H9 (cell line): ENCODE measurements around the gene P3H2. TPM values are rescaled to one million over a fixed set of nuclear protein-coding genes. Genes with fewer than 3 reads are reported as not detected.

Source experiments
- DNase-seq: peaks from one replicate; pipeline ENCODE4 v3.0.0-alpha.2; 2017
- H2AFZ ChIP-seq: one replicate; pipeline ENCODE4 v1.6.1; 2013; ENCODE audit warnings: mild to moderate bottlenecking, low read length, control low read depth, moderate library complexity
- H2AK5ac ChIP-seq: 2 replicates; pipeline ENCODE4 v1.6.1; 2013; ENCODE audit warnings: low read length, control low read depth, mixed read lengths; ENCODE audit not compliant: insufficient read length
- H2BK120ac ChIP-seq: one replicate; pipeline ENCODE4 v1.6.1; 2013; ENCODE audit warnings: low read depth, mild to moderate bottlenecking, low read length, control low read depth, inconsistent platforms; ENCODE audit not compliant: poor library complexity, severe bottlenecking
- H2BK12ac ChIP-seq: 2 replicates; pipeline ENCODE4 v1.6.1; 2013; ENCODE audit warnings: low read length, control low read depth, mixed read lengths, low read depth; ENCODE audit not compliant: insufficient read length
- H2BK15ac ChIP-seq: 2 replicates; pipeline ENCODE4 v1.6.1; 2013; ENCODE audit warnings: low read depth, low read length, control low read depth
- H2BK20ac ChIP-seq: one replicate; pipeline ENCODE4 v1.6.1; 2013; ENCODE audit warnings: low read depth, mild to moderate bottlenecking, low read length, control low read depth, inconsistent platforms; ENCODE audit not compliant: poor library complexity, severe bottlenecking
- H2BK5ac ChIP-seq: 2 replicates; pipeline ENCODE4 v1.6.1; 2013; ENCODE audit warnings: low read length, control low read depth, mixed read lengths; ENCODE audit not compliant: insufficient read length
- H3K14ac ChIP-seq: 2 replicates; pipeline ENCODE4 v1.6.1; 2013; ENCODE audit warnings: low read length, control low read depth; ENCODE audit not compliant: insufficient read depth
- H3K18ac ChIP-seq: 2 replicates; pipeline ENCODE4 v1.6.1; 2013; ENCODE audit warnings: low read depth, mild to moderate bottlenecking, mixed read lengths, low read length, control low read depth; ENCODE audit not compliant: insufficient read length
- H3K23ac ChIP-seq: 2 replicates; pipeline ENCODE4 v1.6.1; 2013; ENCODE audit warnings: low read length, control low read depth, mixed read lengths, low read depth; ENCODE audit not compliant: insufficient read length
- H3K23me2 ChIP-seq: 2 replicates; pipeline ENCODE4 v1.6.1; 2013; ENCODE audit warnings: low read depth, mild to moderate bottlenecking, mixed read lengths, low read length, control low read depth; ENCODE audit not compliant: insufficient read length, poor library complexity, severe bottlenecking
- H3K27ac ChIP-seq: 2 replicates; pipeline ENCODE4 v1.5.1; 2013; ENCODE audit warnings: low read length, control low read depth, mixed read lengths, low read depth; ENCODE audit not compliant: insufficient read length
- H3K27me3 ChIP-seq: 2 replicates; pipeline ENCODE4 v1.6.1; 2013; ENCODE audit warnings: low read length, control low read depth, inconsistent platforms; ENCODE audit not compliant: insufficient read depth
- H3K4ac ChIP-seq: 2 replicates; pipeline ENCODE4 v1.6.1; 2013; ENCODE audit warnings: low read depth, mild to moderate bottlenecking, control low read depth, inconsistent platforms, low read length, moderate library complexity
- H3K4me1 ChIP-seq: 2 replicates; pipeline ENCODE4 v1.6.1; 2013; ENCODE audit warnings: low read length, control low read depth, inconsistent platforms; ENCODE audit not compliant: insufficient read depth
- H3K4me2 ChIP-seq: 2 replicates; pipeline ENCODE4 v1.6.1; 2013; ENCODE audit warnings: low read length, control low read depth, mixed read lengths; ENCODE audit not compliant: insufficient read length, insufficient read depth
- H3K56ac ChIP-seq: 2 replicates; pipeline ENCODE4 v1.6.1; 2013; ENCODE audit warnings: low read depth, mild to moderate bottlenecking, mixed read lengths, low read length, control low read depth; ENCODE audit not compliant: insufficient read length
- H3K79me1 ChIP-seq: 2 replicates; pipeline ENCODE4 v1.6.1; 2013; ENCODE audit warnings: low read depth, mild to moderate bottlenecking, moderate library complexity, low read length, control low read depth, inconsistent platforms; ENCODE audit not compliant: insufficient read depth, poor library complexity, severe bottlenecking
- H3K79me2 ChIP-seq: 2 replicates; pipeline ENCODE4 v1.6.1; 2013; ENCODE audit warnings: low read length, control low read depth, inconsistent platforms; ENCODE audit not compliant: insufficient read depth
- H3K9ac ChIP-seq: 2 replicates; pipeline ENCODE4 v1.6.1; 2013; ENCODE audit warnings: low read length, control low read depth, mixed read lengths; ENCODE audit not compliant: insufficient read length; ENCODE audit errors: extremely low read depth
- H3K9me3 ChIP-seq: one replicate; pipeline ENCODE4 v1.6.1; 2013; ENCODE audit warnings: low read depth, low read length, inconsistent platforms; ENCODE audit not compliant: control insufficient read depth
- H3T11ph ChIP-seq: one replicate; pipeline ENCODE4 v1.6.1; 2013; ENCODE audit warnings: mild to moderate bottlenecking, low read length, control low read depth, inconsistent platforms
- H4K20me1 ChIP-seq: one replicate; pipeline ENCODE4 v1.6.1; 2013; ENCODE audit not compliant: control insufficient read depth, insufficient read length, insufficient read depth
- H4K5ac ChIP-seq: 2 replicates; pipeline ENCODE4 v1.6.1; 2013; ENCODE audit warnings: low read depth, mild to moderate bottlenecking, mixed read lengths, low read length, control low read depth; ENCODE audit not compliant: insufficient read length
- H4K8ac ChIP-seq: replicated peaks from 2 replicates; pipeline ENCODE4 v1.6.1; 2013; ENCODE audit warnings: low read length, control low read depth, mixed read lengths, low read depth; ENCODE audit not compliant: insufficient read length
- H4K91ac ChIP-seq: 2 replicates; pipeline ENCODE4 v1.6.1; 2013; ENCODE audit warnings: low read depth, mild to moderate bottlenecking, moderate library complexity, mixed read lengths, low read length, control low read depth; ENCODE audit not compliant: insufficient read length
- H3K27ac Mint-ChIP-seq, 3 experiments: 2 replicates in 2 of 3; 3 replicates in 1 of 3; pipeline ENCODE4 v1.8.0; 2020 to 2021; ENCODE audit warnings: mixed read lengths in 3 of 3, mild to moderate bottlenecking in 1 of 3, moderate library complexity in 1 of 3
- H3K27me3 Mint-ChIP-seq: 2 replicates; pipeline ENCODE4 v1.8.0; 2021; ENCODE audit warnings: low read depth, mild to moderate bottlenecking, moderate library complexity, mixed read lengths
- H3K36me3 Mint-ChIP-seq, 3 experiments: 2 replicates in 2 of 3; 3 replicates in 1 of 3; pipeline ENCODE4 v1.8.0; 2020 to 2021; ENCODE audit warnings: low read depth in 3 of 3, mixed read lengths in 3 of 3; ENCODE audit not compliant: insufficient read depth in 1 of 3
- H3K4me1 Mint-ChIP-seq, 2 experiments: 2 replicates each; pipeline ENCODE4 v1.8.0; 2020; ENCODE audit warnings: mixed read lengths in 2 of 2
- H3K4me3 Mint-ChIP-seq, 2 experiments: 2 replicates in 1 of 2; 3 replicates in 1 of 2; pipeline ENCODE4 v1.8.0; 2020 to 2021; ENCODE audit warnings: mild to moderate bottlenecking in 2 of 2, mixed read lengths in 2 of 2, moderate library complexity in 1 of 2
- H3K9me3 Mint-ChIP-seq, 2 experiments: 2 replicates in 1 of 2; 3 replicates in 1 of 2; pipeline ENCODE4 v1.8.0; 2020; ENCODE audit warnings: mild to moderate bottlenecking in 2 of 2, mixed read lengths in 2 of 2, moderate library complexity in 1 of 2
- WGBS: extraction: QIAGEN DNeasy Blood & Tissue Kit; methylation state at CpG from one replicate; pipeline ENCODE4 v1.1.7; 2013; ENCODE audit warnings: missing lambda C conversion rate, low lambda C conversion rate, mixed read lengths; ENCODE audit not compliant: insufficient read length; ENCODE audit errors: extremely low coverage; 5-methylcytosine and 5-hydroxymethylcytosine counted together
- total RNA-seq: library from RNA; stranded (reverse); gene quantifications from 2 replicates; pipeline ENCODE4 v1.2.1, GENCODE V29; 2021
- TF ChIP-seq, protein P1 (sequence below): fragments of 200-600 bp; sonication (generic); conservative IDR thresholded peaks from 3 replicates; pipeline ENCODE4 v1.8.0; 2021; ENCODE audit warnings: antibody characterized with exemption, mild to moderate bottlenecking

The P3H2 gene
- total RNA-seq, 1 experiment from 2014 or later: 41.5 TPM

DNA sequence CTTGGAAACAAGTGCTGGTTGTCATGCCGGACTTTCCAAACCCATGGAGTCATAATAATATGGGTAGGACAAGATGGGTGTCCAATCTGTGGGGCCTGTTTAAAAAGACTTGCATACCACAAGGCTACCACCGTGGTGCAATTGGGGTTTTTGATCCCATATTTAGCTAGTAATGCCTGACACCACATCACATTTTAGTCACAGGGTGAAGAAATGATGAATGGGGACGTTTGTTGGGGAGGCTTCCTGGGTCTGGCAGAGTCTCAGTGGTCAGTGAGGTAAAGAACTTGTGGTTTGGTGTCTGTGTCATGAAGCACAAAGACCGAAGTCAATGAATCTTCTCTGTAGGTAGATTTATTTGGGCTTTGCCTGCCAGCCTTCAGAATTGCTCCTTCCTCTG is 31.0 kb downstream of the P3H2 start:
- Histone ChIP-seq H2BK20ac (no peak overlapping the region), H2BK12ac (no peak overlapping the region), H2AFZ (no peak overlapping the region), H3K23me2 (no peaks in the 10 kb centered on the region), H4K5ac (no peak overlapping the region), H4K91ac (no peak overlapping the region), H2BK120ac (no peak overlapping the region), H3K79me2 (no peaks in the 10 kb centered on the region), H3T11ph (no peak overlapping the region), H2AK5ac (no peak overlapping the region), H3K4me1 (peaks cover 5% of the 10 kb centered on the region; the same call in 1 of the 2 replicates), H4K20me1 (no peaks in the 10 kb centered on the region), H2BK15ac (no peak overlapping the region), H3K27ac (no peak overlapping the region), H4K8ac (no peak overlapping the region), H3K18ac (no peak overlapping the region), H3K23ac (no peak overlapping the region), H3K27me3 (no peaks in the 10 kb centered on the region), H3K9ac (no peak overlapping the region), H3K9me3 (no peaks in the 10 kb centered on the region), H3K79me1 (no peaks in the 10 kb centered on the region), H3K14ac (no peak overlapping the region), H2BK5ac (no peak overlapping the region), H3K4me2 (no peak overlapping the region), H3K56ac (no peak overlapping the region), H3K4ac (no peak overlapping the region)
- Mint-ChIP-seq H3K4me3 (no peak overlapping the region), H3K9me3 (peaks cover 0 to 3% of the 10 kb centered on the region in 2 experiments; a peak in 2 of 5 replicates), H3K4me1 (peaks cover 33 to 43% of the 10 kb centered on the region in 2 experiments), H3K27ac (no peak overlapping the region), H3K27me3 (no peaks in the 10 kb centered on the region; the same call in 1 of the 2 replicates), H3K36me3 (peaks cover 0 to 14% (median 6%) of the 10 kb centered on the region in 3 experiments; a peak in 3 of 7 replicates)
- no peak for DNase-seq
- TF ChIP-seq, protein P1, sequence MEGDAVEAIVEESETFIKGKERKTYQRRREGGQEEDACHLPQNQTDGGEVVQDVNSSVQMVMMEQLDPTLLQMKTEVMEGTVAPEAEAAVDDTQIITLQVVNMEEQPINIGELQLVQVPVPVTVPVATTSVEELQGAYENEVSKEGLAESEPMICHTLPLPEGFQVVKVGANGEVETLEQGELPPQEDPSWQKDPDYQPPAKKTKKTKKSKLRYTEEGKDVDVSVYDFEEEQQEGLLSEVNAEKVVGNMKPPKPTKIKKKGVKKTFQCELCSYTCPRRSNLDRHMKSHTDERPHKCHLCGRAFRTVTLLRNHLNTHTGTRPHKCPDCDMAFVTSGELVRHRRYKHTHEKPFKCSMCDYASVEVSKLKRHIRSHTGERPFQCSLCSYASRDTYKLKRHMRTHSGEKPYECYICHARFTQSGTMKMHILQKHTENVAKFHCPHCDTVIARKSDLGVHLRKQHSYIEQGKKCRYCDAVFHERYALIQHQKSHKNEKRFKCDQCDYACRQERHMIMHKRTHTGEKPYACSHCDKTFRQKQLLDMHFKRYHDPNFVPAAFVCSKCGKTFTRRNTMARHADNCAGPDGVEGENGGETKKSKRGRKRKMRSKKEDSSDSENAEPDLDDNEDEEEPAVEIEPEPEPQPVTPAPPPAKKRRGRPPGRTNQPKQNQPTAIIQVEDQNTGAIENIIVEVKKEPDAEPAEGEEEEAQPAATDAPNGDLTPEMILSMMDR: no peak
- no CpG with 5 or more reads among the region's 4 CpGs for WGBS
